Keratinocyte (primary cell): ENCODE data around the gene MPP2.

ENCODE experiments used
- EZH2 ChIP-seq: IDR thresholded peaks from one replicate; pipeline ENCODE4 v1.6.1; 2012; ENCODE audit warnings: inconsistent platforms, mild to moderate bottlenecking, low read length, moderate library complexity
- TF ChIP-seq, protein P1 (sequence below), 3 experiments: IDR thresholded peaks in 1 of 3; conservative IDR thresholded peaks in 1 of 3; optimal IDR thresholded peaks in 1 of 3; 2 replicates in 2 of 3; 3 replicates in 1 of 3; pipeline versions ENCODE3 to v1.5.1; 2011; ENCODE audit warnings: low read length in 3 of 3, mild to moderate bottlenecking in 3 of 3, moderate library complexity in 2 of 3, control low read depth in 1 of 3, inconsistent platforms in 1 of 3; ENCODE audit not compliant: insufficient read depth in 2 of 3; ENCODE audit errors: extremely low read depth in 1 of 3

- TF ChIP-seq, protein P1, sequence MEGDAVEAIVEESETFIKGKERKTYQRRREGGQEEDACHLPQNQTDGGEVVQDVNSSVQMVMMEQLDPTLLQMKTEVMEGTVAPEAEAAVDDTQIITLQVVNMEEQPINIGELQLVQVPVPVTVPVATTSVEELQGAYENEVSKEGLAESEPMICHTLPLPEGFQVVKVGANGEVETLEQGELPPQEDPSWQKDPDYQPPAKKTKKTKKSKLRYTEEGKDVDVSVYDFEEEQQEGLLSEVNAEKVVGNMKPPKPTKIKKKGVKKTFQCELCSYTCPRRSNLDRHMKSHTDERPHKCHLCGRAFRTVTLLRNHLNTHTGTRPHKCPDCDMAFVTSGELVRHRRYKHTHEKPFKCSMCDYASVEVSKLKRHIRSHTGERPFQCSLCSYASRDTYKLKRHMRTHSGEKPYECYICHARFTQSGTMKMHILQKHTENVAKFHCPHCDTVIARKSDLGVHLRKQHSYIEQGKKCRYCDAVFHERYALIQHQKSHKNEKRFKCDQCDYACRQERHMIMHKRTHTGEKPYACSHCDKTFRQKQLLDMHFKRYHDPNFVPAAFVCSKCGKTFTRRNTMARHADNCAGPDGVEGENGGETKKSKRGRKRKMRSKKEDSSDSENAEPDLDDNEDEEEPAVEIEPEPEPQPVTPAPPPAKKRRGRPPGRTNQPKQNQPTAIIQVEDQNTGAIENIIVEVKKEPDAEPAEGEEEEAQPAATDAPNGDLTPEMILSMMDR (optimal IDR thresholded peaks at IDR 0.05 in 1 of 3, IDR thresholded peaks at IDR 0.05 in 1 of 3, conservative IDR thresholded peaks at IDR 0.05 in 1 of 3; ENCODE audit: extremely low read depth in 1 of 3, insufficient read depth in 2 of 3, low read length in 3 of 3), result no peak
- TF ChIP-seq EZH2, result no peak
Observed at GRCh38 chr17:43829738-43830137, 77.6 kb downstream of the MPP2 start.
